ENCODE results near the gene ALX4.

The ALX4 gene

DNA sequence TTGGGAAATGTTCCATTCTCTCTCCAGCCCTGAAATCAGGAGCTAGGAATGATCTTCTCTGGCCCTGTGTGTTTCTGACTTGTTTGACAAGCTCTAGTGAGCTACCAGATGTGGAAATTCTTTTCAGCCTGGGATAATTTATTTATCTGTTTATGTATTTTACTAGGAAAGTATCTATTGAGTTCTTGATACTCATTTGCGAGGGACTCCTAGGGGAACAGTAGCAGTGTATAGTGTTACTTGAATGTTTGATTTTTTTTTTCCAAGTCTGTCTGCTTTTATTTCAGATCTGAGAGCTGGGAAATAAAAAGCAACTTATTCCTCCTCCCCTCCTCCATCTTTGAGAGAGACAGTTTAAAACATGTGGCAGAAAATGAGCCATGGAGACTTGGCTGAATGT lies 92.5 kb downstream of the ALX4 start:
- Histone ChIP-seq H3K36me3 (ENCODE audit: control insufficient read depth in 2 of 2, insufficient read depth in 1 of 2, low read length in 2 of 2) (peaks cover 0 to 4% of the 10 kb centered on the region in 2 experiments; a peak in 1 of 3 replicates), H3K4me3 (ENCODE audit: low read depth, low read length) (no peak overlapping the region), H3K4me1 (ENCODE audit: control insufficient read depth, insufficient read depth, low read length) (no peaks in the 10 kb centered on the region), H3K9me3 (ENCODE audit: control insufficient read depth, insufficient read depth, low read depth, low read length) (no peaks in the 10 kb centered on the region), H3K27ac (ENCODE audit: extremely low read depth, low read depth, low read length) (no peak overlapping the region)
- ChIA-PET POLR2A (no interaction called here), CTCF (interaction anchor here (0.7 to 1.3 kb wide), 2 partner anchors 17 to 84 kb away, joined by 3 read pairs; no protein-coding TSS in a partner anchor)
- TF ChIP-seq ZFP3 (tag by site-specific recombination; IDR thresholded peaks at IDR 0.05; ENCODE audit: low read depth) (no peak), HOXD13 (CRISPR knock-in tag; IDR thresholded peaks at IDR 0.05; ENCODE audit: borderline replicate concordance) (no peak), ZNF544 (tag by site-specific recombination; IDR thresholded peaks at IDR 0.05) (no peak), ZNF626 (tag by site-specific recombination; IDR thresholded peaks at IDR 0.05) (no peak), SALL2 (tag by site-specific recombination; IDR thresholded peaks at IDR 0.05; ENCODE audit: borderline replicate concordance) (no peak), ZNF624 (tag by site-specific recombination; IDR thresholded peaks at IDR 0.05) (no peak), SP7 (tag by site-specific recombination; IDR thresholded peaks at IDR 0.05) (no peak), ZNF341 (tag by site-specific recombination; IDR thresholded peaks at IDR 0.05; ENCODE audit: low read depth) (no peak), ZNF121 (tag by site-specific recombination; IDR thresholded peaks at IDR 0.05) (no peak), ZNF223 (tag by site-specific recombination; IDR thresholded peaks at IDR 0.05) (no peak), ZNF843 (tag by site-specific recombination; IDR thresholded peaks at IDR 0.05) (no peak), ZNF600 (tag by site-specific recombination; IDR thresholded peaks at IDR 0.05) (no peak), ZNF114 (tag by site-specific recombination; IDR thresholded peaks at IDR 0.05) (no peak)
- TF ChIP-seq, protein P1, sequence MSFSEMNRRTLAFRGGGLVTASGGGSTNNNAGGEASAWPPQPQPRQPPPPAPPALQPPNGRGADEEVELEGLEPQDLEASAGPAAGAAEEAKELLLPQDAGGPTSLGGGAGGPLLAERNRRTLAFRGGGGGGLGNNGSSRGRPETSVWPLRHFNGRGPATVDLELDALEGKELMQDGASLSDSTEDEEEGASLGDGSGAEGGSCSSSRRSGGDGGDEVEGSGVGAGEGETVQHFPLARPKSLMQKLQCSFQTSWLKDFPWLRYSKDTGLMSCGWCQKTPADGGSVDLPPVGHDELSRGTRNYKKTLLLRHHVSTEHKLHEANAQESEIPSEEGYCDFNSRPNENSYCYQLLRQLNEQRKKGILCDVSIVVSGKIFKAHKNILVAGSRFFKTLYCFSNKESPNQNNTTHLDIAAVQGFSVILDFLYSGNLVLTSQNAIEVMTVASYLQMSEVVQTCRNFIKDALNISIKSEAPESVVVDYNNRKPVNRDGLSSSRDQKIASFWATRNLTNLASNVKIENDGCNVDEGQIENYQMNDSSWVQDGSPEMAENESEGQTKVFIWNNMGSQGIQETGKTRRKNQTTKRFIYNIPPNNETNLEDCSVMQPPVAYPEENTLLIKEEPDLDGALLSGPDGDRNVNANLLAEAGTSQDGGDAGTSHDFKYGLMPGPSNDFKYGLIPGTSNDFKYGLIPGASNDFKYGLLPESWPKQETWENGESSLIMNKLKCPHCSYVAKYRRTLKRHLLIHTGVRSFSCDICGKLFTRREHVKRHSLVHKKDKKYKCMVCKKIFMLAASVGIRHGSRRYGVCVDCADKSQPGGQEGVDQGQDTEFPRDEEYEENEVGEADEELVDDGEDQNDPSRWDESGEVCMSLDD (tag by site-specific recombination; IDR thresholded peaks at IDR 0.05) = no peak
- TF ChIP-seq, protein P2, sequence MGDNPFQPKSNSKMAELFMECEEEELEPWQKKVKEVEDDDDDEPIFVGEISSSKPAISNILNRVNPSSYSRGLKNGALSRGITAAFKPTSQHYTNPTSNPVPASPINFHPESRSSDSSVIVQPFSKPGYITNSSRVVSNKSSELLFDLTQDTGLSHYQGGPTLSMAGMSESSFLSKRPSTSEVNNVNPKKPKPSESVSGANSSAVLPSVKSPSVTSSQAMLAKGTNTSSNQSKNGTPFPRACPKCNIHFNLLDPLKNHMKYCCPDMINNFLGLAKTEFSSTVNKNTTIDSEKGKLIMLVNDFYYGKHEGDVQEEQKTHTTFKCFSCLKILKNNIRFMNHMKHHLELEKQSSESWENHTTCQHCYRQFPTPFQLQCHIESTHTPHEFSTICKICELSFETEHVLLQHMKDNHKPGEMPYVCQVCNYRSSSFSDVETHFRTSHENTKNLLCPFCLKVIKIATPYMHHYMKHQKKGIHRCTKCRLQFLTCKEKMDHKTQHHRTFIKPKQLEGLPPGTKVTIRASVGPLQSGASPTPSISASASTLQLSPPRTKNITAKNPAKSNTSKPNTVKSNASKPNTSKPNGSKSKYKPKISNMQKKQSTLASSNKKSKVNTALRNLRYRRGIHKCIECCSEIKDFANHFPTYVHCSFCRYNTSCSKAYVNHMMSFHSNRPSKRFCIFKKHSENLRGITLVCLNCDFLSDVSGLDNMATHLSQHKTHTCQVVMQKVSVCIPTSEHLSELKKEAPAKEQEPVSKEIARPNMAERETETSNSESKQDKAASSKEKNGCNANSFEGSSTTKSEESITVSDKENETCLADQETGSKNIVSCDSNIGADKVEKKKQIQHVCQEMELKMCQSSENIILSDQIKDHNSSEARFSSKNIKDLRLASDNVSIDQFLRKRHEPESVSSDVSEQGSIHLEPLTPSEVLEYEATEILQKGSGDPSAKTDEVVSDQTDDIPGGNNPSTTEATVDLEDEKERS (tag by site-specific recombination; IDR thresholded peaks at IDR 0.05) = no peak
- TF ChIP-seq, protein P3, sequence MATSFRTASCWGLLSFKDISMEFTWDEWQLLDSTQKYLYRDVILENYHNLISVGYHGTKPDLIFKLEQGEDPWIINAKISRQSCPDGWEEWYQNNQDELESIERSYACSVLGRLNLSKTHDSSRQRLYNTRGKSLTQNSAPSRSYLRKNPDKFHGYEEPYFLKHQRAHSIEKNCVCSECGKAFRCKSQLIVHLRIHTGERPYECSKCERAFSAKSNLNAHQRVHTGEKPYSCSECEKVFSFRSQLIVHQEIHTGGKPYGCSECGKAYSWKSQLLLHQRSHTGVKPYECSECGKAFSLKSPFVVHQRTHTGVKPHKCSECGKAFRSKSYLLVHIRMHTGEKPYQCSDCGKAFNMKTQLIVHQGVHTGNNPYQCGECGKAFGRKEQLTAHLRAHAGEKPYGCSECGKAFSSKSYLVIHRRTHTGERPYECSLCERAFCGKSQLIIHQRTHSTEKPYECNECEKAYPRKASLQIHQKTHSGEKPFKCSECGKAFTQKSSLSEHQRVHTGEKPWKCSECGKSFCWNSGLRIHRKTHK (tag by site-specific recombination; IDR thresholded peaks at IDR 0.05) = no peak

GRCh38 chr11:44213148-44213547 lies 96.8 kb downstream of the ALX4 start:
- POLR2A ChIA-PET = no interaction called here
- Histone ChIP-seq H3K36me3 (ENCODE audit: control insufficient read depth in 2 of 2, insufficient read depth in 1 of 2, low read length in 2 of 2) (peaks cover 0 to 18% of the 10 kb centered on the region in 2 experiments; a peak in 1 of 3 replicates), H3K27ac (ENCODE audit: extremely low read depth, low read depth, low read length) (no peak overlapping the region), H3K4me3 (ENCODE audit: low read depth, low read length) (no peak overlapping the region), H3K9me3 (ENCODE audit: control insufficient read depth, insufficient read depth, low read depth, low read length) (no peaks in the 10 kb centered on the region), H3K4me1 (ENCODE audit: control insufficient read depth, insufficient read depth, low read length) (no peaks in the 10 kb centered on the region)
- TF ChIP-seq, protein P4, sequence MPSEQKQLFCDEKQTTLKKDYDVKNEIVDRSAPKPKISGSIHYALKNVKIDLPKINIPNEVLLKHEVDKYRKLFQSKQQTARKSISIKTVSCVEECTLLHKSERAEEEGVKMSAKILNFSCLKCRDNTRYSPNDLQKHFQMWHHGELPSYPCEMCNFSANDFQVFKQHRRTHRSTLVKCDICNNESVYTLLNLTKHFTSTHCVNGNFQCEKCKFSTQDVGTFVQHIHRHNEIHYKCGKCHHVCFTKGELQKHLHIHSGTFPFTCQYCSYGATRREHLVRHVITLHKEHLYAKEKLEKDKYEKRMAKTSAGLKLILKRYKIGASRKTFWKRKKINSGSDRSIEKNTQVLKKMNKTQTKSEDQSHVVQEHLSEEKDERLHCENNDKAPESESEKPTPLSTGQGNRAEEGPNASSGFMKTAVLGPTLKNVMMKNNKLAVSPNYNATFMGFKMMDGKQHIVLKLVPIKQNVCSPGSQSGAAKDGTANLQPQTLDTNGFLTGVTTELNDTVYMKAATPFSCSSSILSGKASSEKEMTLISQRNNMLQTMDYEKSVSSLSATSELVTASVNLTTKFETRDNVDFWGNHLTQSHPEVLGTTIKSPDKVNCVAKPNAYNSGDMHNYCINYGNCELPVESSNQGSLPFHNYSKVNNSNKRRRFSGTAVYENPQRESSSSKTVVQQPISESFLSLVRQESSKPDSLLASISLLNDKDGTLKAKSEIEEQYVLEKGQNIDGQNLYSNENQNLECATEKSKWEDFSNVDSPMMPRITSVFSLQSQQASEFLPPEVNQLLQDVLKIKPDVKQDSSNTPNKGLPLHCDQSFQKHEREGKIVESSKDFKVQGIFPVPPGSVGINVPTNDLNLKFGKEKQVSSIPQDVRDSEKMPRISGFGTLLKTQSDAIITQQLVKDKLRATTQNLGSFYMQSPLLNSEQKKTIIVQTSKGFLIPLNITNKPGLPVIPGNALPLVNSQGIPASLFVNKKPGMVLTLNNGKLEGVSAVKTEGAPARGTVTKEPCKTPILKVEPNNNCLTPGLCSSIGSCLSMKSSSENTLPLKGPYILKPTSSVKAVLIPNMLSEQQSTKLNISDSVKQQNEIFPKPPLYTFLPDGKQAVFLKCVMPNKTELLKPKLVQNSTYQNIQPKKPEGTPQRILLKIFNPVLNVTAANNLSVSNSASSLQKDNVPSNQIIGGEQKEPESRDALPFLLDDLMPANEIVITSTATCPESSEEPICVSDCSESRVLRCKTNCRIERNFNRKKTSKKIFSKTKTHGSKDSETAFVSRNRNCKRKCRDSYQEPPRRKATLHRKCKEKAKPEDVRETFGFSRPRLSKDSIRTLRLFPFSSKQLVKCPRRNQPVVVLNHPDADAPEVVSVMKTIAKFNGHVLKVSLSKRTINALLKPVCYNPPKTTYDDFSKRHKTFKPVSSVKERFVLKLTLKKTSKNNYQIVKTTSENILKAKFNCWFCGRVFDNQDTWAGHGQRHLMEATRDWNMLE (tag by site-specific recombination; conservative IDR thresholded peaks at IDR 0.05; ENCODE audit: low read depth) = no peak
- TF ChIP-seq ZNF558 (tag by site-specific recombination; IDR thresholded peaks at IDR 0.05) (no peak), ZNF596 (tag by site-specific recombination; IDR thresholded peaks at IDR 0.05) (no peak), ZSCAN23 (tag by site-specific recombination; IDR thresholded peaks at IDR 0.05) (no peak)
- CTCF ChIA-PET = interaction anchor here (0.8 to 1.4 kb wide), 2 partner anchors 79 to 326 kb away, joined by 3 to 8 read pairs; no protein-coding TSS in a partner anchor
